ENCODE data around the gene KRTAP10-12. TPM values are rescaled to one million over a fixed set of nuclear protein-coding genes. Genes with fewer than 3 reads are reported as not detected.

Gene KRTAP10-12
- total RNA-seq, 1 experiment from 2014 or later, result not detected

- intact Hi-C loops (cut with micrococcal nuclease), result no loop called here
- ChIA-PET POLR2A (ENCODE audit: unreplicated experiment) (no interaction called here), CTCF (no interaction called here)
- Histone ChIP-seq H3K27ac (ENCODE audit: low read length) (no peak overlapping the region), H3K36me3 (ENCODE audit: low read depth, low read length) (no peaks in the 10 kb centered on the region), H3K9me3 (ENCODE audit: low read length) (no peaks in the 10 kb centered on the region), H3K27me3 (ENCODE audit: low read length) (no peaks in the 10 kb centered on the region), H3K9ac (ENCODE audit: low read length) (no peak overlapping the region), H3K4me3 (ENCODE audit: low read length) (no peak overlapping the region), H3K9me2 (replicated peaks; ENCODE audit: low read length) (no peaks in the 10 kb centered on the region), H4K20me1 (ENCODE audit: low read length) (no peaks in the 10 kb centered on the region), H3K4me1 (ENCODE audit: insufficient read depth, low read length) (no peaks in the 10 kb centered on the region), H2AFZ (ENCODE audit: low read length) (no peak overlapping the region), H3K4me2 (ENCODE audit: low read length) (no peak overlapping the region), H3F3A (ENCODE audit: low read length, unreplicated experiment) (no peaks in the 10 kb centered on the region), H3K79me2 (ENCODE audit: low read length) (no peaks in the 10 kb centered on the region)
- no TSS peak for BruUV-seq (replicated peaks)
- DNase-seq (no peak), ATAC-seq (no peak)
- TF ChIP-seq CTCF (conservative IDR thresholded peaks at IDR 0.05; ENCODE audit: low read depth, low read length) (no peak), EZH2 (IDR thresholded peaks at IDR 0.05; ENCODE audit: low read length, unreplicated experiment) (no peak), EZH2phosphoT487 (IDR thresholded peaks at IDR 0.05; ENCODE audit: borderline replicate concordance, low read length) (no peak)
These were observed 21.6 kb downstream of the KRTAP10-12 start for GRCh38 chr21:44718571-44718970.

DNA sequence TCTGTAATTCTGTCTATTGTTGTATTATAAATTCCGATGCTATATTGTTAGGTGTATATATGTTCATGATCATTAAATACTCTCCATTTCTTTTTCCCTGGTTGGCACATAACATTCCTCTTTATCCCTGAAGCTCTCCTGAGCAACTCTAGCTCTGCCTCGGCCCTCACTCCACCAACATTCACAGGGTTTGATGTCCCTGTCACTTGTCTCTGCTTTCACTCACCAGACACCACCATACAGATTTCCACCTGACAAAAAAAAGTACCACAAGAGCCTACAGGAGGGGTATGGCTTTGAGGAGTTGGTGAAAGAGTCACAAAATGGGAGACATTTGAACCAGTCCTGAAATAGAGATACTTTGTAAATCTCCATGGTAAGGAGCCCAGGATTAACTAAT lies 23.2 kb downstream of the KRTAP10-12 start:
- Histone ChIP-seq H3K9ac (ENCODE audit: low read length) (no peak overlapping the region), H4K20me1 (ENCODE audit: low read length) (no peaks in the 10 kb centered on the region), H3K9me3 (ENCODE audit: low read length) (no peaks in the 10 kb centered on the region), H3K27me3 (ENCODE audit: low read length) (no peaks in the 10 kb centered on the region), H3K9me2 (replicated peaks; ENCODE audit: low read length) (no peaks in the 10 kb centered on the region), H3K4me2 (ENCODE audit: low read length) (no peak overlapping the region), H3K4me1 (ENCODE audit: insufficient read depth, low read length) (no peaks in the 10 kb centered on the region), H3K27ac (ENCODE audit: low read length) (no peak overlapping the region), H3K4me3 (ENCODE audit: low read length) (no peak overlapping the region), H3K79me2 (ENCODE audit: low read length) (no peaks in the 10 kb centered on the region), H3K36me3 (ENCODE audit: low read depth, low read length) (no peaks in the 10 kb centered on the region), H3F3A (ENCODE audit: low read length, unreplicated experiment) (no peaks in the 10 kb centered on the region), H2AFZ (ENCODE audit: low read length) (no peak overlapping the region)
- no TSS peak for BruUV-seq (replicated peaks)
- TF ChIP-seq CTCF (conservative IDR thresholded peaks at IDR 0.05; ENCODE audit: low read depth, low read length) (no peak), EZH2 (IDR thresholded peaks at IDR 0.05; ENCODE audit: low read length, unreplicated experiment) (no peak), EZH2phosphoT487 (IDR thresholded peaks at IDR 0.05; ENCODE audit: borderline replicate concordance, low read length) (no peak)
- ATAC-seq (no peak), DNase-seq (no peak)
- CTCF ChIA-PET, result no interaction called here
- POLR2A ChIA-PET (ENCODE audit: unreplicated experiment), result no interaction called here
- intact Hi-C loops (cut with micrococcal nuclease), result no loop called here

- no peak for TF ChIP-seq EZH2phosphoT487 (IDR thresholded peaks at IDR 0.05; ENCODE audit: borderline replicate concordance, low read length)
- no peak for TF ChIP-seq EZH2 (IDR thresholded peaks at IDR 0.05; ENCODE audit: low read length, unreplicated experiment)
- TF ChIP-seq CTCF (conservative IDR thresholded peaks at IDR 0.05; ENCODE audit: low read depth, low read length), result no peak
- Histone ChIP-seq H3K4me2 (ENCODE audit: low read length) (no peak overlapping the region), H3K4me3 (ENCODE audit: low read length) (no peak overlapping the region), H3F3A (ENCODE audit: low read length, unreplicated experiment) (no peaks in the 10 kb centered on the region), H4K20me1 (ENCODE audit: low read length) (no peaks in the 10 kb centered on the region), H3K9me3 (ENCODE audit: low read length) (no peaks in the 10 kb centered on the region), H2AFZ (ENCODE audit: low read length) (no peak overlapping the region), H3K27me3 (ENCODE audit: low read length) (no peaks in the 10 kb centered on the region), H3K36me3 (ENCODE audit: low read depth, low read length) (no peaks in the 10 kb centered on the region), H3K9me2 (replicated peaks; ENCODE audit: low read length) (no peaks in the 10 kb centered on the region), H3K4me1 (ENCODE audit: insufficient read depth, low read length) (no peaks in the 10 kb centered on the region), H3K79me2 (ENCODE audit: low read length) (no peaks in the 10 kb centered on the region), H3K27ac (ENCODE audit: low read length) (no peak overlapping the region), H3K9ac (ENCODE audit: low read length) (no peak overlapping the region)
- intact Hi-C loops (cut with micrococcal nuclease), result no loop called here
- no peak for DNase-seq
- ChIA-PET CTCF (no interaction called here), POLR2A (ENCODE audit: unreplicated experiment) (no interaction called here)
- no peak for ATAC-seq
- BruUV-seq (replicated peaks), result no TSS peak
These were observed 25.8 kb downstream of the KRTAP10-12 start for GRCh38 chr21:44722731-44723130.
